SK-N-SH treated with all-trans-retinoic acid at 6 μM for 48 hours (cell line): ENCODE data around the gene CFDP1.

Experiments
- PPARA ChIP-seq: fragments of 250-450 bp; sonication (Bioruptor Pico); IDR thresholded peaks from 2 replicates; pipeline ENCODE4 v1.5.0; 2020; ENCODE audit warnings: mild to moderate bottlenecking, borderline replicate concordance
- RARB ChIP-seq: fragments of 250-450 bp; sonication (Bioruptor Pico); IDR thresholded peaks from 2 replicates; pipeline ENCODE4 v1.8.0; 2021; ENCODE audit warnings: mild to moderate bottlenecking, moderate library complexity

- no peak for TF ChIP-seq RARB
- no peak for TF ChIP-seq PPARA (CRISPR knock-in tag)
Measured at GRCh38 chr16:75267631-75268264, 165.6 kb downstream of the CFDP1 start.
